Thoracic aorta (tissue), 2 donors: ENCODE results near the gene ZRANB1. TPM values are rescaled to one million over a fixed set of nuclear protein-coding genes. Genes with fewer than 3 reads are reported as not detected.

ENCODE experiments used
- ATAC-seq: fragments of 150-250 bp; one replicate; pipeline ENCODE4 v1.8.0; 2017; ENCODE audit warnings: low read depth; ENCODE audit not compliant: insufficient number of reproducible peaks, low FRiP score
- DNase-seq: peaks from one replicate; pipeline ENCODE4 v3.0.0-alpha.2; 2020; ENCODE audit warnings: low spot score
- H3K27ac ChIP-seq, 2 donors: fragments of 200-600 bp; sonication (generic); 1 replicate in 1 of 2; 2 replicates in 1 of 2; pipeline ENCODE4 v1.5.1; 2016; ENCODE audit warnings: mild to moderate bottlenecking in 2 of 2, moderate library complexity in 2 of 2
- H3K27me3 ChIP-seq: fragments of 200-600 bp; sonication (generic); replicated peaks from 2 replicates; pipeline ENCODE4 v1.6.0; 2016; ENCODE audit warnings: mild to moderate bottlenecking; ENCODE audit not compliant: insufficient read depth
- H3K36me3 ChIP-seq: fragments of 200-600 bp; sonication (generic); one replicate; pipeline ENCODE4 v1.5.1; 2016
- H3K4me1 ChIP-seq, 2 donors: fragments of 200-600 bp; sonication (generic); 1 replicate in 1 of 2; 2 replicates in 1 of 2; pipeline versions ENCODE4 v1.5.1 to v1.6.0; 2016; ENCODE audit warnings: low read depth in 2 of 2, mild to moderate bottlenecking in 1 of 2; ENCODE audit not compliant: control insufficient read depth in 1 of 2
- H3K4me3 ChIP-seq: fragments of 200-600 bp; sonication (generic); 2 replicates; pipeline ENCODE4 v1.5.1; 2016; ENCODE audit warnings: mild to moderate bottlenecking
- H3K9me3 ChIP-seq: fragments of 200-600 bp; sonication (generic); 2 replicates; pipeline ENCODE4 v1.5.1; 2016
- total RNA-seq, 2 donors: library from RNA; depleted of rRNA; stranded (reverse); fragments of >200 nt; gene quantifications; one replicate each; pipeline versions ENCODE4 v1.1.0 to v1.2.3, GENCODE V29; 2016
- TF ChIP-seq, protein P1 (sequence below): fragments of 200-600 bp; sonication (generic); IDR thresholded peaks from one replicate; pipeline ENCODE4 v1.5.1; 2019; ENCODE audit warnings: antibody characterized with exemption

The ZRANB1 gene
- total RNA-seq = 10 to 100 TPM; 30.1 to 30.9 TPM

DNA sequence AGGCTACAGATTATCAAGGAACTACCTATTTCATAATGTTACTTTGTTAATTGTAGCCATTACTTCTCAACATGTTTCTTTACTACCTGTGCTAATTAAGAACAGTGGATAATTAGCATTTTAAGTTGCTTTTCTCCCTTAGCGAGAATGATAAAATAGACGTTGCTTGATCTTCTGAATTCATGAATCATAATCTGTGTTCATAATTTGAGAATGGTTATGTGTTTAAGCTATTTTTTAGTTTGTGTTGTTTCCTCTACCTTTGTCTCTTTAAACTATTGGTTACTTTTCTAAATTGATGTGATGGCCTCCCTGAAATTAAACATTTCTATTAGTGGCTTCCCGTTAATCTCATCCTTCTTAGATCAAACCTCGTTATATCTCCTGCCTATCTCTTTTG is at the start of gene ZRANB1:
Gene ZRANB1, plus strand, starts transcription at position 301 of the 400 bp plus-strand sequence. CDS start 371 bp downstream, outside the sequence.
- no peaks in the 10 kb centered on the region for H3K27me3 ChIP-seq
- H3K27ac ChIP-seq = no peak within 1 kb of the TSS
- H3K4me3 ChIP-seq = no peak within 1 kb of the TSS
- no peaks in the 10 kb centered on the region for H3K9me3 ChIP-seq
- TF ChIP-seq, protein P1, sequence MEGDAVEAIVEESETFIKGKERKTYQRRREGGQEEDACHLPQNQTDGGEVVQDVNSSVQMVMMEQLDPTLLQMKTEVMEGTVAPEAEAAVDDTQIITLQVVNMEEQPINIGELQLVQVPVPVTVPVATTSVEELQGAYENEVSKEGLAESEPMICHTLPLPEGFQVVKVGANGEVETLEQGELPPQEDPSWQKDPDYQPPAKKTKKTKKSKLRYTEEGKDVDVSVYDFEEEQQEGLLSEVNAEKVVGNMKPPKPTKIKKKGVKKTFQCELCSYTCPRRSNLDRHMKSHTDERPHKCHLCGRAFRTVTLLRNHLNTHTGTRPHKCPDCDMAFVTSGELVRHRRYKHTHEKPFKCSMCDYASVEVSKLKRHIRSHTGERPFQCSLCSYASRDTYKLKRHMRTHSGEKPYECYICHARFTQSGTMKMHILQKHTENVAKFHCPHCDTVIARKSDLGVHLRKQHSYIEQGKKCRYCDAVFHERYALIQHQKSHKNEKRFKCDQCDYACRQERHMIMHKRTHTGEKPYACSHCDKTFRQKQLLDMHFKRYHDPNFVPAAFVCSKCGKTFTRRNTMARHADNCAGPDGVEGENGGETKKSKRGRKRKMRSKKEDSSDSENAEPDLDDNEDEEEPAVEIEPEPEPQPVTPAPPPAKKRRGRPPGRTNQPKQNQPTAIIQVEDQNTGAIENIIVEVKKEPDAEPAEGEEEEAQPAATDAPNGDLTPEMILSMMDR = no peak
- DNase-seq (no peak), ATAC-seq (no peak)
- no peaks in the 10 kb centered on the region for H3K36me3 ChIP-seq
- peaks cover 42 to 62% of the 10 kb centered on the region in 2 donors for H3K4me1 ChIP-seq

DNA sequence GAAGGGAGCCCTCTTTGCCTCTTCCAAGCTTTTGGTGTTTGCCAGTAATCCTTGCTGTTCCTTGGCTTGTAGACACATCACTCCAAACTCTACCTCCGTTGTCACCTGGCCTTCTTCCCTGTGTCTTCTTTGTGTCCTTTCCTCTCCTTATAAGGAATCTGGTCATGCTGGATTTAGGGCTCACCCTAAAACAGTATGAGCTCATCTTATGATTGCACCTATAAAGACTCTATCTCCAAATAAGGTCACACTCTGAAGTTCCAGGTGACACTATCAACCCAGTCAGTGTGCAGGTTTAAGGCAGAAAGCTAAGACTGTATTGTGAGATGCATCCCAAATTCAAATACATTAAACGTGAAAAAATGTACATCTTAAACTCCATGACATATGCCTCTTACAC is 49.0 kb upstream of the ZRANB1 start:
- no peaks in the 10 kb centered on the region for H3K36me3 ChIP-seq
- ATAC-seq (no peak), DNase-seq (no peak)
- H3K4me3 ChIP-seq = no peak overlapping the region
- H3K27ac ChIP-seq = no peak overlapping the region
- TF ChIP-seq, protein P1 = no peak
- no peaks in the 10 kb centered on the region for H3K4me1 ChIP-seq
- no peaks in the 10 kb centered on the region for H3K27me3 ChIP-seq
- H3K9me3 ChIP-seq = no peaks in the 10 kb centered on the region

DNA sequence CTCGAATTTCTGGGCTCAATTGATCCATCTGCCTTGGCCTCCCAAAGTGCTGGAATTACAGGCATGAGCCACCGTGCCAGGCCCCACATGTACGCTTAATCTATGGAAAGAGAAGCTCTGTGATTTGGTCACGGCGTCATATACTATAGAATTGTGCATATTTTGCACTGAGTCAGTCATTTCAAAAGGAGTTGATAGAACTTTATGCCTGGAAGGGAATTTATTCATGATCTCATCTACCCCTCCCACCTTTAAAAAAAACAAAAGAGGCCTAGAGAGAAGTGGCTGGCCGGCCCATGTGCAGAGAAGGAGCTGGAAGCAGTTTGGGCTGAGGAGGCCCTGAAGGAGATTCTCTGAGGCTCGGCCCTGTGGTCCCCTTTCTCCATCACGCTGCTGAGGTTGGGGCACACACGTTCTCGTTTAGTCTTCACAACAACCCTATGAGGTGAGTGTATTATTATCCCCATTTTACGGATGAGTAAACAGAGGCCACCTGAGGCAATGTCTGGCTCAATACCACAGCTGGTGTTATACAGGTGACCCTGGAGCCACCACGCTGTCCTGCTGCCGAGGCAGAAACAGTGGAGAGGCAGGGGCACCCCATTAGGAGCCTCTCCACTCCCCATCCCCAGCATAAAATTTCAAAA is 47.2 kb upstream of the ZRANB1 start:
- TF ChIP-seq, protein P1 = no peak
- no peaks in the 10 kb centered on the region for H3K36me3 ChIP-seq
- DNase-seq = no peak

DNA sequence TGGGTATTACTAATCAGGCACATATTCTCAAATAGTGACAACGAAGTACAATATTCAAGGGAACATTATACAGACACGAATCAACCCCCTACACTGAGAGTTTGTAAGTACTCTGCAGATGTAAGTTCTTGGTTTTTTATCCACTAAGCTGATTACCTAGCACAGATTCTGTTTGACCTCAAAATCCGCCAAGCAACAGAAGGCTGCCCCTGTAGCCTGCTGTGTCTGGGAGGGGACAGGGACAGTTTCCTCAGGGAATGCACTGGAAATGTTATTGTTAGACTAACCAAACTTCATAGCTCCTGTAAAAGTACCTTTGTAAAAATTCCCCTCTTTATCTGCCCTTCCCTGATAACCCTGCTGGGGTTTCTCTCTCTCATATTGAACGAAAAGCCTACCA is 45.2 kb upstream of the ZRANB1 start:
- Histone ChIP-seq H3K27me3 (no peaks in the 10 kb centered on the region), H3K4me3 (no peak overlapping the region), H3K36me3 (no peaks in the 10 kb centered on the region), H3K9me3 (no peaks in the 10 kb centered on the region), H3K4me1 (no peaks in the 10 kb centered on the region), H3K27ac (no peak overlapping the region)
- ATAC-seq (no peak), DNase-seq (no peak)
- TF ChIP-seq, protein P1 = no peak

More for the DNA sequence above, 47.2 kb upstream of the ZRANB1 start:
- Histone ChIP-seq H3K27me3 (no peaks in the 10 kb centered on the region), H3K9me3 (no peaks in the 10 kb centered on the region), H3K27ac (no peak overlapping the region), H3K4me3 (no peak overlapping the region), H3K4me1 (no peaks in the 10 kb centered on the region)
- ATAC-seq = no peak

DNA sequence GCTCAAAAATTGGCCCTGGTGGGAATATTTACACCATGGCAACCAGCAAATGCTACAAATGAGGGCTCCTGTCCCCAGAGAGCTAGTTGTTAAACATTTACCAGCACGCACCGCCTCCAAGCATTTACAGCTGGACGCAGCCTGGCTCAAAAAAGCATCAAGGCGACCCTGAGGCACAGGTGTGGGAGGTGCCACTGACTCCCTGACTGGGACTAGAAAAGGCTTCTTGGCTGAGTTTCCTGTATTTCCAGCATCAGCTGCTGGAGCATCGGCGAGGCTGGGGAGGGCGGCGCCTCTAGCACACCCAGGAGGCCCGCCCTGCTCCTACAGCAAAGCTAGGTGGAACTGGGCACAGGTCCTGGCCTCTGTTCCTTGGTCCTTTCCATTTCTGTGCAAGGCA is 43.5 kb upstream of the ZRANB1 start:
- DNase-seq (no peak), ATAC-seq (no peak)
- H3K27me3 ChIP-seq = no peaks in the 10 kb centered on the region
- H3K36me3 ChIP-seq = no peaks in the 10 kb centered on the region
- peaks cover 2 to 17% of the 10 kb centered on the region in 2 donors for H3K4me1 ChIP-seq
- no peak overlapping the region for H3K4me3 ChIP-seq
- no peak overlapping the region for H3K27ac ChIP-seq
- TF ChIP-seq, protein P1 = no peak
- no peaks in the 10 kb centered on the region for H3K9me3 ChIP-seq
